GM21526 (cell line): Measurements from ENCODE around the gene GFPT2.

ENCODE experiments used
- ATAC-seq: cut with Tn5 transposase; IDR thresholded peaks from one replicate; pipeline ENCODE4 v1.9.1; 2021; ENCODE audit warnings: moderate library complexity; ENCODE audit not compliant: unreplicated experiment, low FRiP score

Gene GFPT2

DNA sequence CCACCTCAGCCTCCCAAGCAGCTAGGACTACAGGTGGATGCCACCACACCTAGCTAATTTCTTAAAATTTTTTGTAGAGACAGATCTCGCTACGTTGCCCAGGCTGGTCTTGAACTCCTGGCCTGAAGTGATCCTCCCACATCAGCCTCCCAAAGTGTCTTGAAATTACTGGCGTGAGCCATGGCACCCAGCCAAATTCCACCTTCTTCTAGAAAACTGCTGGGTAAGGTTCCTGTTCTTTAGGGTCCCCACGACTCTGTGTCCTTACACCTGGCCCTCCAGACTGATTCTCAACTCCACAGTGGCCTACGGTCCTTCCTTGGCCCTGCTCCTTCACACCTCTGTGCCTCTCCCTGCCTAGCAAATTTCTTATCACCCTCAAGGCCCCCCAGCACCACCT, 63.2 kb downstream of the GFPT2 start:
- ATAC-seq, result no peak

DNA sequence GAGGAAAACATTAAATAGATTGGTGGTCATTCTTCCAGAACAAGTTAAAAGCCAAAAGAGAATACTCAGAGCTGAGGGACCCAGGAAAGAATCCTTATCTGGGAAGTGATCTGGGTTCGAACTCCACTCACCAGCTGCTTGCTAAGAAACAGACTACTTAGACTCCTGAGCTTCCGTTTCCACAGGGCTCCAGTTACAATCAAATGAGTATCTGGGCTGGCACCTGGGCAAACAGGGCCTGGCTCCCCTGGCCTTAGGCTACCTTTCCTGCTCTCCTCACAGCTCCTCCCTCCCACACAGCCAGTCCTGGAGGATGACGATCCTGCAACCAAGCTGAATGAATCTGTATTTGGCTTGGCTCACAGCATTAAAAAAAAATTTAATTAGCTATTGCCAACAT, 63.7 kb downstream of the GFPT2 start:
- no peak for ATAC-seq

DNA sequence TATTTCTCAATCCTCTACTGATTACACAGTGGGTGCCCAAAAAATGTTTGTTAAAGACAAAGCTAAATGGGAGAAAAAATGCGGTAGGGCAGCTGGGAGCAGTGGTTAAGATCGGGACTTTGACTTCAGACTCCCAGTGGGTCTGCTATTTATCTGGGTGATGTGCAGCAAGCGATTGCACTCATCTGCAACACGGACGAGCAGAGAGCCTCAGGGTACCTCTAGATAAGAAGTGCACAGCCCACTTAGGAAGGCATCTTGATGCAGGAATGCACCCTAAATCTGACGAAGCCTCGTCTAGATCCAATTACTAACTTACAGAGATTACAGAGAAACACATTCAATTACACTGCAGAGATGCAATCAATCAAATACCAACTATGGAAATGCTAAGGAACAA, 65.3 kb downstream of the GFPT2 start:
- ATAC-seq, result no peak

DNA sequence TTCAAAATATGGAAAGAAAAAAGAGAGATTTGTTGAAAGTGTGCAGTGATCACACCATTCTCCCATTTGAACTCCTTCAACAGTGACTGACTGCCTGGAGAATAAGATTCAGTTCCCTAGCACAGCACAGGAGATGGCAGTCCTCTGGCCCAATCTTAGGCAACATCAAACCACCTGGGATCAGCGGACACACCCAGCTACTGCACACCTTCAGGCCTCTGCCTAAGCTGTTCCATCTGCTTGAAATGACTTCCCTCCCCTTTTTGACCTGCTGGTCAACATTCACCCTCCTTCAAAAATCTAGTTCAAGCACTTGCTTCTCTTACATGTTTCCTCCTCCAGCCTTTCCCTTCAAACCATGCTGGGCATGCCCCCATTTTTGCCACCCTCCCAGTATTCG, 65.7 kb downstream of the GFPT2 start:
- ATAC-seq, result no peak

DNA sequence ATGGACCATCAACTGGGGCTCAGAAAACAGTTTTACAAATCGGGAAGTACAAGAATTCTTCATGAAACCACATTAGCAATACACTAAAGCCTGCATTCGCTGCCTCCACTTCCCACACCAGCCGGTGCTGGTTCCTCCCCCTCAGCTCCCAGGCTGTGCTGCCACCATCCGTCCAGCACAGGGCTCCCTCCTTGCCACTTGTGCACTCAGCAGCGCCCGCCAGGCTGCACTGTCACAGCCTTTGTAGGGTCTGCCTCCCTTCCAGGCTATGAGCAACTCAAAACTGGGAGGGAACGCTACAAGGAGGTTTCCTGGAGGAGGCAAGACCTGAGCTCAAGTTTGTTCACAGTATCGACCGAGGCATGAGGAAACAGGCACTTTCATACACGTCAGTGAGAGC, 69.0 kb downstream of the GFPT2 start:
- ATAC-seq, result no peak

DNA sequence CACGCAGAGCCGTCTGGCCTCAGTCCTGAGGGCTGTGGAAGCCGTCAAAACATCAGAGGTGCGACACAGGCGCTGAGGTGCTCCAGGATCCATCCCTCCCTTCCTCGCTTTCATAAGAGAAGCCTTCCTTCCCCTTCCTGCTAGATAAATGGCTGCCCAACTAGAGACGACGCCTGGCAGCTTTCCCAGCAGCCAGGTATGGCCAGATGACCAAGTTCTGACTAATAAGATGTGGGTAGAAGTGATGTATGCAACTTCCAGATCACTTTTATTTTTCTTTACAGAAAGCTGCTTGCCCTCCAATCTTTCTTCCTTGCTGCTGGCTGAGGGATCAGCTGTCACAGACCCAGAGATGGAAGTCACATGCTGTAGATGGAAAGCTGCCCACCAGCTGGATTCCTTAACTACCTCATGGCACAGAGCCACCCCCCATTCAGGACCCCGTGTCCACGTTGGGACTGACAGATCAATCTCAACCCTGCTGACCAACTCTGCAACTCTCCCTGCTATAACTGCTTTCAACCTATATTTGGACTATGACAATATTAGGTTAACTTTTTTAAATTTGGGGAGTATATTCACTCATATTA, 70.0 kb downstream of the GFPT2 start:
- no peak for ATAC-seq

DNA sequence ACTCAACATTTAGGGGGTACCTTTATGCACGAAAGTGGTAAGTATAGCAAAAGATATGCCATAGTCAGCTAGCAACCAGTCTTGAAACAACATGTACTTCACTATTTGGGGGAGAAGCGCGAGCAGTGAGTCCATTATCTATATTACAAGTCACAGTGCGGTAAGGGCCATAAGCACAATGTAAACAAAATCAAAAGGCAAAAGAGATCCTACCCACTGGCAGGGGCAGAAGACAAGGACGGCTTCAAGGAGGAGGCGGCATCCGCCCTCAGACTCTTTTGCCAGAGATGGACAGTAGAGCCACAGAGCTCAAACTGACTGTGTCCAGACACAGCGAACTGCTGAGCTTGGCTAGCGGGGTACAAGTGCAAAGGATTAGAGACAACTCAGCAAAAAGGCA, 70.9 kb downstream of the GFPT2 start:
- ATAC-seq, result no peak

DNA sequence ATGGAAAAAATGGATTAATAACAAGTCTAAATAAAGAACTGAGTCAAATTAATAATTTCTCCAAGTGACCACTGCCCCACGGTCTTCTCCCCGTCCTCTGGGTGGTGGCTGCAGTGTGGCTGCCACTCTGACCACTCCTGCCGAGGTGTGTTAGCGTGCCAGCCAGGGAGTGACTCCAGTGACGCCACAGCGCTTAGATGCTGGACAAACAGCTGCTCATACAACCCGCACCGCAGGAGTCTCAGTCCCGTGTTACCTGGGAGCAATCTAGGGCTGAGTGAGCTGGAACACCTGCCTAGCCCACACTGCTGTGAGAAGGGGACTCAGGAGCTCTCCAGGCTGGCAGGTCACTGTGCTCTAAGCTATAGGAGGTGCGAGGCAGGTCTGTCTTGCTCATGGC, 71.4 kb downstream of the GFPT2 start:
- ATAC-seq, result no peak

DNA sequence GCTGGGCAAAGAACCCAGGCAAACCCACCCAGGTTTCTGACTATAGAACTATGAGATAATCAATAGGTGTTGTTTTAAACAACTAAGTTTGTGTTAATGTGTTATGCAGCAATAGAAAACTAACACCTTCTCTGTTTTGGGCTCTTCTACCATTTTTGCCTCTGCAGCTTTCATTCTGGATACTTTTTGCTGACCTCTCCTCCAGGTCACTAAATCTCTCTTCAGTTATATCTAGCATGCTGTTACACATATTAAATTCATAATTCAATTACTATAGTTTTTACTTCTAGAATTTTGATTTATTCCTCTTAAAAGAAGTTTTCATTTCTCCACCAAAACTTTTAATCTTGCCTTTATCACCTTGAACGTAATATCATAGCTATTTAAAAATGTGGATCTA, 78.4 kb downstream of the GFPT2 start:
- no peak for ATAC-seq

DNA sequence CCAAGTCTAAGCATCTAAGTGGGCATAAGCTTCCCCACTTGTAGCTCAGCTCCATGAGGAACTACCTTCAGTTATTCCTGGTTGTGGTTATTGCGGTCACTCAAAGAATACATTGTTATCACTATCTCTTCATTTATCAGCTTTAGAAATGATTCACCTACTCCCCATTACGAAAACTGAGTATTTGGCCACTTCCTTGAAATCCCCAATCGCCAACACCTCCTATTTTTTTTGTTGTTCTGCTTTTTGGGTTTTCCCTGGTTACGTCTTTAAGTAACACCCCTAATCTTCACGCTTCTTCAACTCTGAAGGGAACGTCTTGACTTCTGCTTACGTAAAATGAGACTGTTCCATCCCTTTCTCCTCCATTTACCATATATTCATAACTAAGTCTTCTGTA, 81.9 kb downstream of the GFPT2 start:
- ATAC-seq, result no peak

DNA sequence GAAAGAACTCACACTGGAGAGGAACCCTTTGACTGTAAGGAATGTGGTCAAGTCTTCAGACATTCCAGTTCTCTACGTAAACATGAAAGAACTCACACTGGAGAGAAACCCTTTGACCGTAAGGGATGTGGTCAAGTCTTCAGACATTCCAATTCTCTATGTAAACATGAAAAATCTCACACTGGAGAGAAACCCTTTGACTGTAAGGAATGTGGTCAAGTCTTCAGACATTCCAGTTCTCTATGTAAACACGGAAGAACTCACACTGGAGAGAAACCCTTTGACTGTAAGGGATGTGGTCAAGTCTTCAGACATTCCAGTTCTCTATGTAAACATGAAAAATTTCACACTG, 93.9 kb downstream of the GFPT2 start:
- no peak for ATAC-seq

DNA sequence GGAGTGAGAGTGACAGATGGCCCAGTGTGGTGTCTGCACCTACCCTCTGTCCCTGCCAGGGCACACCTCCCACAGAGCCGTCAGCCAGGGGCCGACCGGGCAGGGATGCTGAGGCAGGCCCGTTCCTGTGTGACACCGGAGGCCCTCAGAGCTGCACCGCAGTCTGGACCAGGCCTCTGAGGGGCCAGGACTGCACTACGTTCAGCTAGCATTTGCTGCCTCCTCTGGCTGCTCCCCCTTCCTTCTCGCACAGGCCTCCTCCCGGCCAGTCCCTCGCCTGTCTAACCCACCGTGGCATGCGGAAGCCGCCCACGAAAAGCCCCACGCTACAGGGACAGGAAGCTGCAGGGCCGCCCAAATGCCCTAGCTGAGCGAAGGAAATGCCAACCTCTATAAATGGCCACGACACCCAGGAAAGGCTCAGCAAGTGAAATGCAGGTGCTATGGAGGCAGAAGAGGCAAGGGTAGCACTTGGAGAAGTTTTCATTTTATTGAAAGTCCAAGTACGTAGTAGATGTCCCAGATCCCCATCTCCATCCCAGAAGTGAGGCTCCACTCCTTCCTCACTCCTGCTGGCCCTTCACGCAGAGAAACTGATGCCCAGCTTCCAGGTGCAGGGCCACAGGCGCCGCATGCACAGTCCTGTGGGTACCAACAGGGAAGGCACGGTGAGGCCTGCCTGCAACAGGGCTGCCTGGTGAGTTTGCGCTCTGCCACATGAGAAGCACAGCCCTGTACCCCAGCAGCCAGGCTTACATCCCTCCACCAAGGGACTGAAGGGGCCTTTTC, 99.9 kb downstream of the GFPT2 start:
- ATAC-seq, result no peak

DNA sequence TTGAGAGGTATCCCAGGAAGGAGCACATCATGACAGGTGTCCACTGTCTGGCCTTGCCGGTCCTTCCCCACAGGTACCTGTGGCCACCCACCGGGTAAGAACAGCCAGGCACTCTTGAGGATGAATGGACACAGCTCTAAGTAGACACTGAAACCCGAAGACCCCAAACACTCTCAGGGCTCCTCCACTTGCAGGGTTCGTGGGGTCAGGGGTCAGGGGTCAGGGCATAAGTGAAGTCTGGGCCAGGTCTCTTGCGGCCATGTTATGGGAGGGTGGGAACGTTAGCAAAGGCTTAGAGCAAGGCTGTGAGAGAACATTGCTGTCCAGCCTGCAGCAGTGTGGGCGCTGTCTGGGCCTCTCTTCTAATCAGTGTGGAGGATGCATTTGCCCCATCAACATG, 101.2 kb downstream of the GFPT2 start:
- no peak for ATAC-seq

DNA sequence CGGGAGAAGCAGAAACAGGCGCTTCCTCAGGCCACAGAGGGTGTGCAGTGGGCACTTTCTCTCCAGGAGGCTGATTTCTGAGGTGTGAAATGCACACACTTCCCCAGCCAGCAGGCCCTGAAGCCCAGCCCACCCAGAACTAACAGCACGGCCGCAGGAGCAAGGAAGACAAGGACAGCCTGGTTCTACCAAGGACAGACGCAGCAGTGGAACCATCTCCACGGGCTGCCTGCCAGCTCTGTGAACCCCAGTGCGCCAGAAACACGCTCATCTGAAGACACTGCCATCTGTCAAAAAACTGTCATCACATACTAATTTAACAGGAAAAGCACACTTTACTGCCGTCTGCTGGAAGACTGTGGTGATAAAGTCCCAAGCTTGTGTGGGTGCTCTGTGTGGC, 102.0 kb downstream of the GFPT2 start:
- ATAC-seq, result no peak
